Right lobe of liver (tissue), 4 donors: ENCODE data around the gene MYT1.

ENCODE experiments used
- CTCF ChIP-seq, 4 donors: fragments of 200-600 bp in 3 of 4; fragments of 450-650 bp in 1 of 4; IDR thresholded peaks; one replicate each; pipeline versions ENCODE4 v1.5.1 to v1.8.0; 2016 to 2022; ENCODE audit warnings: antibody characterized with exemption in 4 of 4, mild to moderate bottlenecking in 2 of 4
- POLR2A ChIP-seq: fragments of 450-650 bp; IDR thresholded peaks from one replicate; pipeline ENCODE4 v1.6.1; 2017; ENCODE audit warnings: antibody characterized with exemption, mild to moderate bottlenecking
- donor health status: DM: no; HTN: no; CAD: no.
- donor health status: DM: no; HTN: no; CAD: no.
- donor health status: DM: no; HTN: yes; CAD: no.

GRCh38 chr20:64254156-64254555 is 89.9 kb downstream of the MYT1 start:
- TF ChIP-seq CTCF (IDR thresholded peaks at IDR 0.05) (no peak), POLR2A (no peak)
